GM13976 (cell line): Measurements from ENCODE around the gene PDZRN3.

ENCODE experiments used
- DNase-seq: peaks from one replicate; pipeline ENCODE4 v3.0.0; 2012; ENCODE audit warnings: low spot score
- in situ Hi-C: fragments of 300-500 bp; cut with MboI; formaldehyde crosslinking; loops from one replicate; pipeline ENCODE4 v1.12.0; 2022; ENCODE audit warnings: low sequenced_read_pairs, mixed read lengths, inconsistent platforms; ENCODE audit not compliant: unreplicated experiment
- TF ChIP-seq, protein P1 (sequence below): IDR thresholded peaks from 2 replicates; pipeline ENCODE4 v1.5.1; 2012; ENCODE audit warnings: borderline replicate concordance, mild to moderate bottlenecking; ENCODE audit not compliant: insufficient read depth; ENCODE audit errors: extremely low read depth, missing control alignments, control extremely low read depth

Gene PDZRN3

DNA sequence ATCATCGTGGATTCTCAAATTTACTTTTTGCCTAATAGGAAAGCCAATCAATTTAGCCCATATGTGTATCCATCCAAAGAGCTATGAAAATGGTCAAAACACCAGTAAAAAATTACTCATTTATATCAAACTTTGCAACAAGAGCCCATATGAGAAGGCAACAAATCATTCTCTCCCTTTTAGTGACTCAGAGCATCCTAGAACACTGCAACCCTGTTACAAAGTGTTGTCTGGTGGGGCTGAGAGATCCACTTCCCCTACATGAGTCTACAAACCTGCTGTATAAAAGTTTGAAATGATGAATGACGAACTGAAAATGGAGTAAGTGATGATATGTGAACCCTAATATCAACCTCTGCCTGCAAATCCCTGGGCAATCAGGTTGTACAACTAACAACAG lies 23.3 kb downstream of the PDZRN3 start:
- TF ChIP-seq, protein P1, sequence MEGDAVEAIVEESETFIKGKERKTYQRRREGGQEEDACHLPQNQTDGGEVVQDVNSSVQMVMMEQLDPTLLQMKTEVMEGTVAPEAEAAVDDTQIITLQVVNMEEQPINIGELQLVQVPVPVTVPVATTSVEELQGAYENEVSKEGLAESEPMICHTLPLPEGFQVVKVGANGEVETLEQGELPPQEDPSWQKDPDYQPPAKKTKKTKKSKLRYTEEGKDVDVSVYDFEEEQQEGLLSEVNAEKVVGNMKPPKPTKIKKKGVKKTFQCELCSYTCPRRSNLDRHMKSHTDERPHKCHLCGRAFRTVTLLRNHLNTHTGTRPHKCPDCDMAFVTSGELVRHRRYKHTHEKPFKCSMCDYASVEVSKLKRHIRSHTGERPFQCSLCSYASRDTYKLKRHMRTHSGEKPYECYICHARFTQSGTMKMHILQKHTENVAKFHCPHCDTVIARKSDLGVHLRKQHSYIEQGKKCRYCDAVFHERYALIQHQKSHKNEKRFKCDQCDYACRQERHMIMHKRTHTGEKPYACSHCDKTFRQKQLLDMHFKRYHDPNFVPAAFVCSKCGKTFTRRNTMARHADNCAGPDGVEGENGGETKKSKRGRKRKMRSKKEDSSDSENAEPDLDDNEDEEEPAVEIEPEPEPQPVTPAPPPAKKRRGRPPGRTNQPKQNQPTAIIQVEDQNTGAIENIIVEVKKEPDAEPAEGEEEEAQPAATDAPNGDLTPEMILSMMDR, result no peak
- DNase-seq, result no peak
- in situ Hi-C loops, result no loop called here

DNA sequence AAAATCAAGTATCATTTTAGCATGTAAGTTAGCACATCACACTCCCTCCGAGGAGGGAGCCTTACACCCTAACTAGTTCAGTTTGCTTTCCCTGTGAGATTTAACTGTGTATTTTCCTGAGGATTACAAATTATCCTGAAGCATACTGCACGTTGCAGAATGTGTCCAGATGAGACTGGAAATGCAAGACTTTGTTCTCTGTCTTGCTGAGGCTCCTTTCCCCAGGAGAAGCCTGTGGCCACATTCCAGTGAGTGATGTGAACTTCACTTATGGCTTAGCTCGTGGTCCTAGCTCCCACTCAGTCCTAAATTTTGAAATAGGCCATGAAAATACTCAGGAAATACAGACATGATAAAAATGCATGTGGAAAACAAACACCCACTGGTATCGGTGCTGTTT lies 23.7 kb downstream of the PDZRN3 start:
- TF ChIP-seq, protein P1, result no peak
- DNase-seq, result no peak
- in situ Hi-C loops, result no loop called here

DNA sequence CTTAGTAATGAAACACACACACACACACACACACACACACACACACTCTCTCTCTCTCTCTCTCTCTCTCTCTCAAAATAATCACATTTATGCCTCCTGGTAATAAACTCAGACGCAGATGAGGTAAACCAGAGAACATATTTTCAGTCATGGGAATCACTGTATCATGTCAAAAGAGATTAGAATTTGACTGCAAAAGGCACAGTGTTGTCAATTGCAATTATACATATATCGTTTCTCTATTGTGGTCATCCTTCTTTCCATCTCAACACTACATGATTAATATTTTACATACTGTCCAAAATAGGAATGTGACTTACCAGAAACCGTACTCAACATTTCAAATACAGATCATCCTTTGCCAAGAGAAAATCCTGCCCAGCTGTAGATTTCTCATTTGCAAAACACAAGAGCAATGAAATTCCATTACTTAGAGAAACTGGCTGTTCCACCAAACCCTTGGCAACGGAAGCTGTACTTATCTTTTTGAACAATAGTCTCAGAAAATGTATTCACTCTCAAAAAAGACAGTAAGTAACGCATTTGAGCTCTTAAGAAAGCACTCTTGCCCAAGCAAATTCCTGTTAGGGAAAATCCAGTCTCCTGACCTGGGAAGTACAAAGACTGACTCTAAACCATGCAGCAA lies 24.3 kb downstream of the PDZRN3 start:
- DNase-seq, result no peak
- in situ Hi-C loops, result no loop called here
- TF ChIP-seq, protein P1, result no peak

DNA sequence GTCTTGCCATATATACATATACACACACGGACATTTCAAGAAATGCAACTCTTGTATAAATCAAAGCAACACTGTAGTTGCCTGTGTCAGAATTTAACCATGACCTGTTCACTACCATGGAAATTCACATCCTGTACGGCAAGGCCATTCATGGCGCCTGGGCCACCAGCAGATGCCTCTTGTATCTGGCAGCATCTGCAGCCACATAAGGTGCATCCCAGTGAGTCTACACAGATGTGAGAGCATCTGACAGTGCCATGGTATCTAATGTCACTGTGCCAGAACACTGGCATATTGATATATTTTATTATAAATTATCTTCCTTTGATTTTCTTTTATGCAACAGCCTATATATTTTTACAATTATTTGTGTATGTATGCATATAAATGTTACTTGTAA lies 25.1 kb downstream of the PDZRN3 start:
- TF ChIP-seq, protein P1, result no peak
- in situ Hi-C loops, result no loop called here
- no peak for DNase-seq

DNA sequence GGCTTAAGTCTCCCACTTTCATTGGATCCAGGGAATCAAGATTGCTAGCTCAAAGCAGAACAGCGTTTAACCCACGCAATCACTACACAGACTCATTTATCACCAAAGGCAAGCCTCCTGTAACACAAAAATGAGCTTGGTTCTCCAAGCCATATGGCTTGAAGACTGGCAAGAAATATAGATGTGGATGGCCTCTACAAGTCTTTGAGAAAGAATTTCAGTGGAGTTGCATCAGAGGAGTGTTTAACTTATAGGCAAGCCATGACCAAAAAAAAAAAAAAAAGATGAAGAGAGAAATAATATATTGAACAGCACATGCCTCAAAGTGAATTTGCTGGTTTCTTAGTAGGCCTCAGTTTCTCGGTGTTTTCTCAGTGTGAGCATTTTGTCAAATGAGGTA lies 27.3 kb downstream of the PDZRN3 start:
- in situ Hi-C loops, result no loop called here
- DNase-seq, result no peak
- TF ChIP-seq, protein P1, result no peak

DNA sequence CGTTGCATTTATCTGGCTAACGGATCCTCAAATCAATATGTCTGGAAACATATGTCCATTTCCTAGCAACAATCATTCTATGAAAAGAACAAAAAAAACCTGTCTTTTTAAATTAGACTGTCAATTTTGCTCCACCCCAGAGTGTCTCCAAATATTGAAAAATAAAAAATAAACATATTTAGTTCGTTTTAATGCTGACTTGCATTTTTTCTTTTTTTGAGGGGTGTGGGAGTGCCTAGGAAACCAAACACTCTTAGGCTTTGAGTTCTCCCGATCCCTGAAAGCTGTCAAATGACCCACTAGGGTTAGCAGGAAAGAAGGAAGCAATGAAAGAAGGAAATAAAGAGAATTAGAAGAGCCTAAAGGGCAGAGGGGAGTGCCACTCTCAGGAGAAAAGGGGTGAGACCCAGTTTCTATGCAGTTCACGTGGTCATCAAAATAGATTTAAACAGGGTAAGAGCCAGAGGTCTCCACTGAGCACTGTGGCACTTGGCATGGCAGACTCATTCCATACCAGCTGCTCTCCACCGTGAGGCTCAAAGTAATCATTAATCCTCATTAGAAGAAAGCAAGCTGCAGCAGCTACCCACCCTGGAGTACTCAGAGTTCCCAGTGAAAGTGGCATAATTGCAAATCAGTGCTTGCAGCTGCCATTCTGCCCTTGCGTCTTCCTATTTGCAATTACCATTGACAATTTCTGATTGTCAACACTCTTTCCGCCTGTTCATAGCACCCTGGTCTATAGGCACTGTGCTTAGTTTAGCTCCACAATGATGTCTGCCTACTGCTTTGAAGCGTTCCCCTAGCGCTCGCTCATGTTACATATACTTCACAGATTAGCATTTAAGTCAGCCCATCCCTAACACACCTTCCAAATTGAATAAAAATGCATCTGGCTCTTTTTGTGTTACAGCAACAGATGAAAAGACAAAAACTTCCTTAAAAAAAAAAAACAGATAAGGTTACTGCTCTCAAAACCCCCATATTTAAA lies 32.3 kb downstream of the PDZRN3 start:
- no peak for DNase-seq
- TF ChIP-seq, protein P1, result no peak
- in situ Hi-C loops, result no loop called here
